Endothelial cell of umbilical vein (primary cell): ENCODE results near the gene RPP25.
A peak's percentile ranks its signal among the peaks of the same experiment; 100 is the strongest.

Experiments
- CTCF ChIP-seq, 2 donors: IDR thresholded peaks; 1 replicate in 1 of 2; 2 replicates in 1 of 2; pipeline ENCODE4 v1.5.1; 2011; ENCODE audit warnings: low read length in 2 of 2, mild to moderate bottlenecking in 2 of 2, moderate library complexity in 2 of 2, control low read depth in 1 of 2, inconsistent platforms in 1 of 2, low read depth in 1 of 2; ENCODE audit not compliant: insufficient read depth in 1 of 2; ENCODE audit errors: extremely low read depth in 1 of 2
- POLR2A ChIP-seq: IDR thresholded peaks from 2 replicates; pipeline ENCODE4 v1.6.1; 2012; ENCODE audit warnings: low read depth, mild to moderate bottlenecking, control low read depth, low read length
- POLR2AphosphoS5 ChIP-seq: IDR thresholded peaks from 2 replicates; pipeline ENCODE4 v1.6.1; 2012; ENCODE audit warnings: low read depth, mild to moderate bottlenecking, control low read depth, low read length, moderate library complexity; ENCODE audit not compliant: insufficient read depth

- TF ChIP-seq POLR2A (no peak), CTCF (IDR thresholded peaks at IDR 0.05; ENCODE audit: extremely low read depth in 1 of 2, insufficient read depth in 1 of 2, low read depth in 1 of 2, low read length in 2 of 2) (peak; percentile 91 to 97), POLR2AphosphoS5 (no peak)
Observed at GRCh38 chr15:74950078-74950908, 6.3 kb downstream of the RPP25 start.
